Measurements from ENCODE around the gene SUPT5H.
A peak's percentile ranks its signal among the peaks of the same experiment; 100 is the strongest.

SUPT5H gene

GRCh38 chr19:39445196-39446111, at the start of gene SUPT5H:
SUPT5H (plus strand) TSS chr19:39445582; CDS start chr19:39445891, 309 bp downstream.
- peak; percentile 93 for DNase-seq (ENCODE audit: low read depth)

- peak; percentile 69 for DNase-seq (ENCODE audit: low read depth)
These were observed 47.8 kb upstream of the SUPT5H start for GRCh38 chr19:39397360-39398296.

- DNase-seq (ENCODE audit: low read depth), result peak; percentile 83
These were observed 47.0 kb upstream of the SUPT5H start for GRCh38 chr19:39398297-39398864.

- DNase-seq (ENCODE audit: low read depth), result no peak
These were observed 45.7 kb upstream of the SUPT5H start for GRCh38 chr19:39399668-39400050.

- no peak for DNase-seq (ENCODE audit: low read depth)
These were observed 45.3 kb upstream of the SUPT5H start for GRCh38 chr19:39400061-39400460.

- DNase-seq (ENCODE audit: low read depth), result no peak
These were observed 44.3 kb upstream of the SUPT5H start for GRCh38 chr19:39401070-39401548.

- peak; percentile 47 for DNase-seq (ENCODE audit: low read depth)
These were observed 43.6 kb upstream of the SUPT5H start for GRCh38 chr19:39401549-39402345.

- DNase-seq (ENCODE audit: low read depth), result peak; percentile 83
These were observed 42.8 kb upstream of the SUPT5H start for GRCh38 chr19:39402346-39403300.

- DNase-seq (ENCODE audit: low read depth), result peak; percentile 99
These were observed 41.8 kb upstream of the SUPT5H start for GRCh38 chr19:39403331-39404312.

- DNase-seq (ENCODE audit: low read depth), result no peak
These were observed 40.0 kb upstream of the SUPT5H start for GRCh38 chr19:39405261-39405957.

GRCh38 chr19:39405958-39406655, 39.3 kb upstream of the SUPT5H start:
- no peak for DNase-seq (ENCODE audit: low read depth)

GRCh38 chr19:39406656-39407409, 38.5 kb upstream of the SUPT5H start, which contains the start of gene ZFP36:
ZFP36 (plus strand) TSS chr19:39406847; CDS start chr19:39406905, 58 bp downstream.
- DNase-seq (ENCODE audit: low read depth), result peak; percentile 80

GRCh38 chr19:39407410-39407659, 38.0 kb upstream of the SUPT5H start:
- no peak for DNase-seq (ENCODE audit: low read depth)

GRCh38 chr19:39407660-39408391, 37.6 kb upstream of the SUPT5H start:
- no peak for DNase-seq (ENCODE audit: low read depth)

- no peak for DNase-seq (ENCODE audit: low read depth)
These were observed 36.8 kb upstream of the SUPT5H start for GRCh38 chr19:39408392-39409207.
